GM21360 (cell line): ENCODE measurements around the gene SALL1.

Source experiments
- ATAC-seq: cut with Tn5 transposase; IDR thresholded peaks from one replicate; pipeline ENCODE4 v1.9.1; 2021; ENCODE audit warnings: mild to moderate bottlenecking, moderate library complexity; ENCODE audit not compliant: unreplicated experiment

The SALL1 gene

DNA sequence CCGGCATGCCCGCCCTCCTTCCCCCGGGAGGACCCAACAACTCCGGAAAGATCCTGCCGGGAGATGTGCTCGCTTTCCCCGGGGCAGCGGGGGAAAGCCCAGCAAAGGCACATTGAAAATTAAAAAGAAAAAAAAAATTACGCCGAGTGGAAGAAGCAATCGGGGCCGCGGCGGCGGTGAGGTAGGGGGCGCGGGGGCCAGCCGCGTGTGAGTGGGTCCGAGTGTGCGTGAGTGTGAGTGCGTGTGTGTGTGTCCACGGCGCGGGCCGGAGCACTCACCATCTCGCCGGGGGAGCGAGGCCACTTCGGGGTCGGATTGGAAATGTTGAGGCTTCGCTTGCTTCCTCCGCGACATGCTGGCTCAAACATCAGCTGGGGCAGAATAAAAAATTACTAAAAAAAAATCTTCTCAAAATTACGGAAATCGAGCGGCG, at the start of gene SALL1:
TSS of gene SALL1 (minus strand) at position 383 of the 433 bp plus-strand sequence. CDS start at position 354, 29 bp downstream.
- ATAC-seq = no peak

DNA sequence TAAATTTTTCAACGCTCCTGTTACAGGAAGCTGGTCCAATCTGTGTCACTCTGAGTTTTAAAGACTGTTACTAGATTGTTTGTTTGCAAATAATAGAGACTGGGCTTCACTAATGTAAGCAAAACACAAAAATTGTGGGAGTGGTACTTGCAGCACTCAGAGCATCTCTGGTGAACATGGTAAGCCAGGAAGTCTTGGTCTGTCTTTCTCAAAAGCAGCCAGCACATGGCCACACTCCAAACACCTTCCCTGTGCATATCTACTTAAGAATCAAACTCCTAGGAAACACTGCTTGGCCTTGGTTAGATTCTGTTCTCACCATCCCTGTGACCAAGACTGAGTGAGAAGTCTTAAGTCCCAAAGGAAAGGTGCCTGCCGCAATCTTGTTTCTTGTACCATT, 49.7 kb upstream of the SALL1 start:
- no peak for ATAC-seq

DNA sequence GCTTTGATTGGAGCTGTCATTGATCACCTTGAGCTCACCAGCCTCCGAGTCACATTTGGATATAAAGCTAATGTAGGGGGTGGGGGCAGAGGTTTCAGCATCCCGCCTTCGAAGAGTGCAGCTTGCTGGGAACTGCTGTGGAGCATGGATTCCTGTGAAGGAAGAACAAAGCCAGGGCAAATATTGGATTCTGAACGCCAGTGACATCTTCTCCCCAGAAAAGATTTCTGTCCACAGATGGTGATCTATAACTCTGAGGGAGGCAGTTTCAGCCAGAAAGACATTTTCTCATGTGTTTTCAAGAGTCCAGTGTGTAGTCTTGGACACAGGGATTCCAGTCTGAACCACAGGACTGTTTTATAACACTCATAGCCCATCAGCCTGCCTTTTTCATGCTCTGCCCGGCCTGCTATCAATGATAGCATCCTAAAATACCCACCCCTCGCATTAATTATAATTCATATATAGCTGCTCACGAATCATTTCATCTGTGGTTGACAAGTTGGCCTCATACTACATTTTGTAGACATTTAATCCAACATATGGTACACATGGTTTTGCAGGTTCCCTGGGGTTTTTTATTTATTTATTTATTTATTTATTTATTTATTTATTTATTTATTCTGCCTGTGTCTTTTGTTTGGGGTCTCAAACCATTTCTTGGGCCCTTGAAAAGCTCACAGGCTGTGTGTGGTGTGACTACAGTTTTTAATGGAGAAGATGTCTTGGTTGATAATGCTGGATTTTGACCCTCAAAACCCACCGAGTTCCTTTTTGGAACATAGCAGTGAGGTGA, 47.1 kb upstream of the SALL1 start:
- no peak for ATAC-seq

DNA sequence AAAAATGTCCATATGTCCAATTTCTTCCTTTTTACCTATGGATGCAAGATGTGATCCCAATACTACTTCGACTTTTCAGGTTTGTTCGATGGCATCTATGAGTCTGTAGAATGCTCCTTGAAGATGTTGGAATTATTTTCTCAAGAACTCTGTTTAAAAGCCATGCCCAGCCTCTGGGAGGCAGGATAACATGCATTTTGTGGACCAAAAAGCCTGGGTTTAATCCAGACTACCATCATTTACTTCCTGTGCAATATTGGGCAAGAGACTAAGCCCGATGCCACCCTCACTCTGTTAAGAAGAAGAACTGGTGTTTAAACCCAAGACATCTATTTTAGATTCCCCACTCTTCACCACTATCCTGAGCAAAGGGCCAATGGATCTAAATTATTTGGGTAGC, 42.8 kb upstream of the SALL1 start:
- no peak for ATAC-seq

DNA sequence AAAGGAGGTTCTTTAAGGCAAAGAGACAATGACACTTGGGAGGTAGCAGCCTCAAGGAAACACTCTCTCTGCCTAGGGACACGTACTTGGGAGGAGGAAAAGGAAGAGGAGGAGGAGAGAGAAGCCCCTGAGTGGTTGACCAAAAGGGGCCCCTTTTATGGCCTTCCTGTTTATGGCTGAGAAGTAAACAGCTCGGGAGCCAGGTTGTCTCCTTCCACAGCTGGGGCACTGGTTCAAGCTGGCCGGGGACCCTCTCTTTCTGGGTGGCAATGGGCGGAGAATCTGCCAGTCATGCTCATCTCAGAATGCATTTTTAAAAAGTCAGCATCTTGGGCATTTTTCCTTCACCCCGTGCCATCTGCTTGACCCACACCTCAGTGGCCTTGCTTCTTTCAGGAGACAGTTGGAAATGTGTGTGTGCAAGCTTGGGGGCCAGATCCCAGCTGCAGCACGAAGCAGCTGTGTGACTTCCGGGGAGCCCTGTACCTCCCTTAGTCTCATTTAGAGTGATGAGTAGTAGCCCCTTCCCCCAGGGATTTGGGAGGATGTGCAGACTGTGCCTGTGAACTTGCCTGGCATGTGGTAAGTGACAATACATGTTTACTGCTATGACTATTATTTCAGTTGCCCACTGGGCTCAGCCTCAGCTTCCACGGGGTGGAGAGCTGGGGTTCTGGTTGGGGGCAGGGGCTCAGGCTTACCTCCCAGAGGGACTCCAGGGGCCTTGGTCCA, 33.8 kb upstream of the SALL1 start:
- ATAC-seq = no peak

DNA sequence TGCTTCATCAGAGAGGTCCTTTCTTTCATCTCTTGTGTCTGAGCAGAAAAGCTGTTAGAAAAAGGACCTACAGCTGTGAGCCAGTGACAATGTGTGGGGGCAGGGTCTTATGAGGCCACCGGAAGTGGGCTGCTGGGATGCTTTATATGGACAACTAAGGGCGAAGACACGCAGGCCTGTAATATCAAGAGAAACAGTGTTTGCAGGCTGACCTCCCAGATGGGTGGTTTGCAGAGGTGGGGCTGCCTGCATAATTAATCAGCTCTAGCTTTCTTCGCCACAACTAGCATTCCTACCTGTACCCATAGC, 30.4 kb upstream of the SALL1 start:
- ATAC-seq = no peak

DNA sequence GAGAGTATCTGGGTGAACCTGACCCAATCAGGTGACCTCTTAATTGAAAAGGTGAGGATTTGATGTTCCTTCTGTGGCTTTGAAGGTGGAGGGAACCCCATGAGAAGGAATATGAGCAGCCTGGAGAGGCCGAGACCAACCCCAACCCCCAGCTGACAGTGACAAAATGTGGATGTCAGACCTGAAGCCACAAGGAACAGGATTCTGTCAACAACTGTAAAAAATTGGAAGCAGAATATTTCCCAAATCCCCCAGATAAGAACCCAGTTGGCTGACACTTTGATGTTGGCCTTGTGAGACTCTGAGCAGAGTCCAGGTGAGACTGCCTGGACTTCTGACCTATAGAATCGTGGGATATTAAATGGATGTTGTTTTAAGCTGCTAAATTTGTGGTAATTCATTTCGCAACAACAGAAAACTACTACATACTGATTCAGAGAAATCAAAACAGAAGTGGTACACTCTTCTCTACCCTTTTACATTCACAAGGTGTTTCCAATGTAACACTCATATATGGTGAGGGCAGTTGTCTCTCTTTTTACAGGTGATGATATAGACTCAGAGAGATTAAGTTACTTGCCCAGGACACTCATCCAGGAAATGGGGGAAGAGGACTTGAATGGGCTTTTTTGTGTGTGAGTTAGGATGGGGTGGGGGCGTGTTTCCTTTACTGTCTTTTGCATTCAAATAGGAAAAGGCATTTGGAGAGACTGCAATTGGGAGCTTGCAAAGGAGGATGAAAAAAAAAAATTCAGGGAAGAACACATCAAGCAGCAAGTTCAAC, 29.8 kb upstream of the SALL1 start:
- ATAC-seq = no peak

DNA sequence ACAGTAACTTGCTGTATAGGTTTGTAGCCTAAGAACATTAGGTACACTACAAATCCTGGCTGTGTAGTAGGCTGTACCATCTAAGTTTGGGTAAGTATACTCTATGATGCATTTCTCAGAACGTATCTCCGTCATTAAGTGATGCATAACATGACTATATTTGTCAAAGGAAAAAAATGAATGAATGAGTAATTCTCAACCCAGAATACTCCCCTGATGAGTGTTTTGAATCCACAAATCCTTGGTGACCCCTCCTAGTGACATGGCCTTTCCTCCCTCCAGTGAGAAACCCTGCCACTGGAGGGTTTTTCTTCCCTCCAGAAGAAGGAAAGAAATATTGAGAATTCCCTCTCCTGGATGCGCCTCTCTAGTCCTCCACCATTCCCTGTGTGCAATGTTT, 24.0 kb upstream of the SALL1 start:
- no peak for ATAC-seq

DNA sequence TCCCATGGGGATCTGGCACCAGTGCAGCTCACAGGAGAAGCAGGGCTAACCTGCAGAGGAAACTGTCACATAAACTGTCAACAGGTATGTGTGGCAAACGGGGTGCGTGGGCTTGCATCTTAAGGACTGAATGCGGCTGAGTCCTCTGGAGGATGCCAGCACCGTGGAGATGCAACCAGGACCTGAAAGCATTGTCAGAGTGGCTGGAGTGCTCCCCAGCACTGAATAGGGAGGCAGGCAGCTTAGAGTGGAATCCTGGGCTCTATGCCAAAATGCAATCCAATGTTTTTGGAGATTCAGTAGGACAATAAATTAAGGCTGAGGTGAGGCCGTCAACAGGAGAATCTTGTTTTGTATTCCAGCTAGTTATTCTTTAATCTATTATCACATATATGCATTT, 21.3 kb upstream of the SALL1 start:
- ATAC-seq = no peak

DNA sequence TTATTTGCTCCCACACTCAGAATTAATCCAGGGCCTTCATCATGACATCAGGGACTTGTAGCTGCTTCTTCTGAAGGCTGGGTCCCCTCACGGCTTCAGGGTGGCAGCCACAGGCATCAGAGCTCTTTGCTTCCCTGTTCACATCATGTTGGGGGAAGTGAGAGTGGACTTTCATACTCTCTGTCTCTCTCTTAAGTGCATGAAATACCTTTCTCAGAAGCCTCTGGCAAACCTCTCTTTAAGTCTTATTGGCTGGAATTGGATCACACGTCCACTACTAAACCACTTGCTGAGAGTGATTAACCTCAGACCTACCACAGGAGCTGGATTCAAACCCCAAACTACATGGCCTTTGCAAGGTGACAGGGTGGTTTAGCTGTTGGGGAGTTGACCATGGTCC, 17.7 kb upstream of the SALL1 start:
- no peak for ATAC-seq

DNA sequence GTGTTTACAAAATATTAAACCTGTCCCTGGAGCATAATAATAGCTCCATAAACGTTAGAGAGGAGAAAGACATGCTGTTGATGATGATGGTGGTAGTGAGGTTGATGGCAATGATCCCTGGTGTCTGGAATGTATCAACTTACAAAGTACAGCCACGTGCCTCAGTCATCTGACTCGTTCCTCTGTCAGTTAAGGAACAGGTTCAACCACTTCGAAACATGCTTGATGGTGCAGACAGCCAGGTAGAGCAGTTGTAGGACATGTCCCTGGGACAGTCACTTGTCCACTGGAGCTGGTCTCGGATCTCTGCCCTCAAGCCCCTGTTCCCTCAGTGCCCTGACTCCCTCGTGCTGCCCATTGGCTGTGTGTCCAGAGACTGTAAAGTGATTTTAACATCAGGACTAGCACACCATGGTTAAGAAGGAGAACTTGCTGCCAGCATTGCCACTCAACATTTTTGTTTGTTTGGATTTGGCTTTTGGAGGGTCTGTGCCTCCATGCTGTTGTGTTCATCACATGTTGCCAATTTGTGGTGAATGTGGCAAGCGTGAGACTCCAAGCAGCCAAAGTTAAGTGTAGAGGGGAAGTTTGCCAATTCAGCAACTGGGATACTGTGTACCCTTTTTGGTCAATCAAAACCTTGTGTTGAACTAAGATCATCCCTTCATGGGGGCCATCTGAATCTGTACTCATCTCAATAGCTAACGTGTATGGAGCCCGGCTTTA, 16.3 kb upstream of the SALL1 start:
- no peak for ATAC-seq

DNA sequence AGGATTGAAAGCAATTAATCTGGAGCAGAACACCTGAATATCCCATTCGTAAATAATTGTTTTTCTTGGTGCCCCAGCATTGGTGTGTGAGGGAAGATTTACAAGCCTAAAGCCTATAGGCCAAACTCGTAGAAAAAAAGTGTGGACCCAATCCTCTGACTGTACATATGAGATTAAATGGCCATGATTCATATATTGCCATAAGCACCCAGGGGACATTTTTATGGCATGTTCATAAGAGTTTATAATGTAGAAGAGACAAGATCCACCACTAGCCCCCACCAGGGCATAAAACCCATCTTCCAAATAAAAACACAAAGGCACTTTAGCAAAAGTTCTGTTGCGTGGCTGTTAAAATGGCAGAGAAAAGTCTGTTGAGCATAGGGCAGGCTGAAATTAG, 15.5 kb upstream of the SALL1 start:
- ATAC-seq = no peak

DNA sequence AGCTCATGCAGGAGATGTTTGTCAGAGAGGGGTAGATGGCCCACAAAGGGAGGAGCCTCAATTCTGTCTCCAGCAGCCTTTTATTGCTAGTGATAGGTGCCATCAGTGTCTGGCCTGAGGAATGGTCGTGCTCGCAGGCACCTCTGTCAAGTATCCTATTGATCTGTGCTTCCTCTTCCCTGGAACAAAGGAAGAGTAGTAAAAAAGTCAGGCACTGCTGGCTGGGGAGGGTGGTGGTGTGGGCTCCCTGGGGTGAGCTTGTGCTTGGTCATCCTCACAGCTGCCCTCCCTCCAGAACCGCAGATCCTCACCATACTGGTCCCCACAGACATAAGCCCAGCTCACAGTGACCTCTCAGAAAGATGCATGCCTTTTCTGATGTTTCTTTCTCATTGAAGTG, 15.0 kb upstream of the SALL1 start:
- ATAC-seq = no peak

DNA sequence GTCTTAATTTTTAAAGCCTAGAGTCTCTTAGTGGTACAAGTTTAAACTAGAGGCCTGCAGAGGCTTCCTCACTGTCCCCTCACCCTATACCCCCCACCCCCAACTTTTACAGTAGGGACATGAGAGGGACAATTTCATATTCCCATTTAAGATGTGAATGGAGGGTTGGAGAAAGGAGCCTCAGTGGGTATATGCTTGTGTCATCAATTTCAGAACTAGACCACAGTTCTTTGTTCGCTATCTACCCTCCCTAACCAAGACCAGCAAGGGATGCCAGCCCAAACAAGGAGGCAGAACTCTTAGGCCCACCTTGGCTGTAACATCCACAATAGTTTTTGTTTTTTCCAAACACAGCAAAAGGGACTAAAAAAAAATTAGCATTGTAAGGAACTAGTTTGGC, 14.0 kb upstream of the SALL1 start:
- no peak for ATAC-seq

DNA sequence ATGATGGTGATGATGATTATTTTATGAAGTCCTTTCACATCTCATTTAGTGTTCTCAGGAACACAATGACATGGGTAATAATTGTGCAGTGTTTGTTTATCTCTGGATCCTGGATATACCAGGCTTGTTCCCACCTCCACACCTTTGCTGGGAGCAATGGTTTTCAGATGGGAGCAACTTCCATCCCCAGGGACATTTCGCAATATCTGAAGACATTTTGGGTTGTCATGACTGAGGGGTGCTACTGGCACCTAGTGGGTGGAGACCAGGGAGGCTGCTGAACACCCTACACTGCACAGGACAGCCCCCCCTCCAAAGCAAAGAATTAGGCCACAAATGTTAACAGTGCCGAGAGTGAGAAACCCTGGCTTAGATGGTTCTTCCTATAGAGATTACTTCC, 13.5 kb upstream of the SALL1 start:
- no peak for ATAC-seq

DNA sequence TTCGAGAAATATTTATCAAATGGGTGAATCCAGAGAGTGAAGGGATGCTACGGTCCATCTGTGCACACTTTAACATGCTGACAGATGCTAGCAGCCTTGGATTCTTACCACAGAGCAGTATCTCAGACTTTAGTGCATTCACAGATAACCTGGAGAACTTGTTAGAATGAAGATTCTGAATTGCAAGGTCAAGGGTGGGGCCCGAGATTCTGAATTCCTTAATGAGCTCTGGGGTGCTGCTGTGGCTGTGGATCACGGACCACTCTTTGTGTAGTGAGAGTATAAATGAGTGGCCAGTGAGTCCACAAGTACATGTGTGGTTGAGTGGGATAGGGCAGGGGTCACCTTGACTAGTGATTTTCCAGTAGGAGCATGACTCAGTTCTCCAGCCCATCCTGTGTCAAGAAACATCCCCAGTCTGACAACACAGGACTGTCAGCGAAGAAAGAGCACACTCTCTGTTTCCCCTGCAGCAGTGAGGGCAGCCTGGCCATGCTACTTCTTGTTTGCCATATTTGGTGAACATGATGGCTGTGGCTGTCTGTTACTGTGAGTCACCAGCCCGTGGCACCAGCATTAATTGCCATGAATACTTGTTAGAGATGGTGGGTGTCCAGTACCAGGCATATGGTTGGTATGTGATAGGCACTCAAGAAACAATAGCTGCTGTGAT, 13.0 kb upstream of the SALL1 start:
- ATAC-seq = no peak

DNA sequence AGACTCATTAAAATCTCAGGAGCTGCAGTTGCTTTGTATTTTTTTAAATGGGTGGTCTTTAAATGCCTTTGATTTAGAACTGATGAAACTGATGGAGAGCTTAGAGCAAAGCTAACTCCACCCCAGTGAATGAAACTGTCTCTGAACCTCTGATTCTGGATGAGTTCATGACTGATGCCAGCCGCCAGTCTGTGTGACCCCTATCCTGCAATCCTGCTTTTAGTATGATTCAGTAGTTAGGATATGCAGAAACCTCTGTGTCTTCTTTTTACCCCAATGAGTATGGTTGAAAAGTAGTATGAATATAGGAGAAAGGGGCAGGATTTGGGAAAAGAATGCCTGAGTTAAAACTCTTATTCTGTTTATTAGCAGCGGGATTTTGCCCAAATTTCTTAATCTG, 12.3 kb upstream of the SALL1 start:
- ATAC-seq = no peak

DNA sequence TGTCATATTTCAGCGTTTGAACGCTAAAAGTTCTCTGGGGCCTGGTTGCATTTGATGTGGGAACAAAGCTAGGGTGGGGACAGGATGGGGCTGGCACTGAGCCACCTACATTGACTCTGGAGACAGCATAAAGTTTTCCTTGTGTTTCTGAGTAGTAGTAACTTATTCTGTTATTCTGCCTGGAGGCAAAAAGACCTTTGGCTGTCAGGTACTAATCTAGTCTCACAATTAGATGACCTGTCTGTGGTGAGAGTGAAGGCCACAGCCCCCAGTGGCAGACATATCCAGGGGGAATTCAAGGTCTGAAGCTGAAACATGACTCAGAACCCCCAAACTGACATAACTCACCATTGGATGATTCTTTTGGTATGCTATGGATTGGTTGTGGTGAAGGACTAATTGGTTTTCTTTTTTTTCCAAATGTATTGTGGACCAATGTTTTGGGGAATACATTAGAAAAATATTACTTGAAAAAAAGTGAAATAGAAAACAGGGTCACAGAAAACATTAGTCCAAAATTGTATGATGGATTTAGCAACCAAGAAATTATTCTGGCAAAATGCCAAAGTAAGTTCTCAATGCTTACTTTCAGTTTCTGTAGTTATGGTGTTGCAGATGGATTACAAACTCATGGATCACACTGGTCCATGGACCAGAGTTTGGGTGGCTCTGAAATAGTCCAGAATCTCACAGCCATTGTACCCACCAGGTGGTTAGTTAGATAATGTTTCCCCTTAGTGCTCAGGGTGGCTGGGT, 10.5 kb upstream of the SALL1 start:
- ATAC-seq = no peak

DNA sequence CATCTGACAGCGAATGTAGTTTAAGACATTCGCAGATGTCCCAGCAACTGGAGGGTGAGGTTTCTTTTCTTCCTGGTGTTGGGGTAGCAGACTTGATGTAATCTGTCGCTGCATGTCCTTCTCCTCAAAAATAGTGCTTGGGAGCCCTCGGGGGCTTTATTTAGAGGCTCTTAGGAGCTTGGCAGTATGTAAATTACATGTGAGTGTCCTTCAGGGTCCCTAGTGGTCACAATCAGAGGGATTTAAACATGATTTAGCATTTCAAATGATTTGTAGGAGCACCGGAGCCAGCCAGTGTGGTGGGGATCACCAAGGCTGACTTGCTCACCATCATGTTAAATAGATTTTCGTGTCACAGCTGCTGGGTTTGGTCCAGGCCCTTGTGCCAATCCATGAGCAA, 8.8 kb upstream of the SALL1 start:
- no peak for ATAC-seq

DNA sequence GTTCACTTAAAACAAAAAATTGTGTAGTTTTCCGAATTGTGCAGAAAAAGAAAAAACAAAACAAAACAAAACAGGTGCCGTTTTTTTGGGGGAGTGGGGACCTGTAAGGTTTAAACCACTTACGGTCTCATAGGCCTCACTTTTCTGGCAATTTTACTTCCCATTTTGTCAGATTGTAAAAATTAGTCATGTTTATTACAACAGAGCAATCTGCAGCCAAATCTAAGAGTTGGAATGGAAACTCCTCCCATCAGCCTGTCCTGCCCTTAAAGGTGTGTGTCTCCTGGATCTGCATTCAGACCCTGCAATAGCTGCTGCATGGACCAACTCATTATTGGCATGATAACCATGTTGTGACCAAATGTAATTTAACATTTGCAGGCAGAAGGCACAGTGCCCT, 8.2 kb upstream of the SALL1 start:
- no peak for ATAC-seq
